Aorta (tissue), 5 donors: ENCODE data around the gene TP53I13. TPM values are rescaled to one million over a fixed set of nuclear protein-coding genes. Genes with fewer than 3 reads are reported as not detected.

Source experiments
- ATAC-seq: fragments of 200-7000 bp; cut with Tn5 transposase; one replicate; pipeline ENCODE4 v1.9.1; 2022; ENCODE audit warnings: moderate library complexity; ENCODE audit not compliant: low FRiP score
- DNase-seq, 2 donors: peaks; one replicate each; pipeline ENCODE4 v3.0.0-alpha.2; 2020
- H3K27ac ChIP-seq, 2 donors: one replicate each; pipeline ENCODE4 v1.5.1; 2013; ENCODE audit warnings: low read length in 2 of 2, mild to moderate bottlenecking in 2 of 2, moderate library complexity in 2 of 2, control low read depth in 1 of 2, inconsistent platforms in 1 of 2, low read depth in 1 of 2
- H3K27me3 ChIP-seq, 2 donors: one replicate each; pipeline ENCODE4 v1.6.1; 2013; ENCODE audit warnings: control low read depth in 1 of 2, low read length in 1 of 2, mild to moderate bottlenecking in 1 of 2, moderate library complexity in 1 of 2; ENCODE audit not compliant: insufficient read depth in 2 of 2, control insufficient read depth in 1 of 2
- H3K36me3 ChIP-seq, 2 donors: one replicate each; pipeline ENCODE4 v1.6.1; 2013; ENCODE audit warnings: control low read depth in 1 of 2, low read length in 1 of 2, mild to moderate bottlenecking in 1 of 2; ENCODE audit not compliant: insufficient read depth in 2 of 2, control insufficient read depth in 1 of 2
- H3K4me1 ChIP-seq, 2 donors: one replicate each; pipeline ENCODE4 v1.6.1; 2013; ENCODE audit warnings: low read length in 2 of 2, control low read depth in 1 of 2, mild to moderate bottlenecking in 1 of 2, moderate library complexity in 1 of 2; ENCODE audit not compliant: insufficient read depth in 2 of 2, control insufficient read depth in 1 of 2
- H3K4me3 ChIP-seq, 2 donors: one replicate each; pipeline ENCODE4 v1.5.1; 2013; ENCODE audit warnings: low read length in 2 of 2, control low read depth in 1 of 2, mild to moderate bottlenecking in 1 of 2
- H3K9me3 ChIP-seq: one replicate; pipeline ENCODE4 v1.6.1; 2013; ENCODE audit warnings: mild to moderate bottlenecking, low read length; ENCODE audit not compliant: control insufficient read depth
- WGBS, 2 donors: extraction: QIAGEN DNeasy Blood & Tissue Kit; methylation state at CpG; one replicate each; pipeline ENCODE4 v1.1.7; 2013; 5-methylcytosine and 5-hydroxymethylcytosine counted together
- intact Hi-C, 2 donors: fragments of 100-400 bp; cut with DNase I; formaldehyde crosslinking; loops; one replicate each; pipeline versions ENCODE4 v1.14.2 to v1.15.0; 2022
- polyA plus RNA-seq, 2 donors: library from polyadenylated mRNA; stranded (reverse); fragments of 200-250 nt; gene quantifications; one replicate each; pipeline ENCODE4 v1.2.3, GENCODE V29; 2013
- total RNA-seq, 2 donors: library from RNA; stranded (reverse); fragmentation: NEBNext Ultra II Directional; extraction: Animal tissue kit (Norgen Biotek cat#: 25700); gene quantifications; one replicate each; pipeline ENCODE4 v1.2.1, GENCODE V29; 2021
- donor health status: healthy with polysubstance abuse.
- donor health status: Bipolar disorder and iron deficiency.
- donor health status: DM: no; HTN: no; CAD: no.
- donor health status: DM: no; HTN: no; CAD: no.
- donor health status: DM: yes; HTN: yes; CAD: no.

TP53I13 gene
- total and polyA plus RNA-seq, 4 donors: 18.4 to 122 (median 33.0) TPM

- no peak overlapping the region for H3K4me3 ChIP-seq
- H3K27me3 ChIP-seq: no peaks in the 10 kb centered on the region
- 88 to 90% methylated on average over 16 of the region's 16 CpGs for WGBS, 2 donors
- DNase-seq (no peak), ATAC-seq (no peak)
- no peak overlapping the region for H3K27ac ChIP-seq
- intact Hi-C loops: loop anchor here in 1 of 2 donors (5.0 kb wide), 2 partner anchors 194 to 349 kb away; partner anchors contain the start of gene SSH2
- no peaks in the 10 kb centered on the region for H3K9me3 ChIP-seq
- H3K36me3 ChIP-seq: no peaks in the 10 kb centered on the region
- H3K4me1 ChIP-seq: no peaks in the 10 kb centered on the region
These were observed 15.1 kb downstream of the TP53I13 start for GRCh38 chr17:29583324-29584248.

GRCh38 chr17:29584452-29585079, 16.1 kb downstream of the TP53I13 start:
- Histone ChIP-seq H3K27ac (no peak overlapping the region), H3K27me3 (no peaks in the 10 kb centered on the region), H3K36me3 (no peaks in the 10 kb centered on the region), H3K4me3 (no peak overlapping the region), H3K9me3 (no peaks in the 10 kb centered on the region), H3K4me1 (no peaks in the 10 kb centered on the region)
- no peak for ATAC-seq
- intact Hi-C loops: loop anchor here (5.0 kb wide), 3 partner anchors 38 to 348 kb away; partner anchors contain the start of genes CORO6 (in 1 of the 2) and SSH2 (in 1 of the 2)
- DNase-seq: no peak
- WGBS, 2 donors: 72 to 81% methylated on average over 12 of the region's 12 CpGs

DNA sequence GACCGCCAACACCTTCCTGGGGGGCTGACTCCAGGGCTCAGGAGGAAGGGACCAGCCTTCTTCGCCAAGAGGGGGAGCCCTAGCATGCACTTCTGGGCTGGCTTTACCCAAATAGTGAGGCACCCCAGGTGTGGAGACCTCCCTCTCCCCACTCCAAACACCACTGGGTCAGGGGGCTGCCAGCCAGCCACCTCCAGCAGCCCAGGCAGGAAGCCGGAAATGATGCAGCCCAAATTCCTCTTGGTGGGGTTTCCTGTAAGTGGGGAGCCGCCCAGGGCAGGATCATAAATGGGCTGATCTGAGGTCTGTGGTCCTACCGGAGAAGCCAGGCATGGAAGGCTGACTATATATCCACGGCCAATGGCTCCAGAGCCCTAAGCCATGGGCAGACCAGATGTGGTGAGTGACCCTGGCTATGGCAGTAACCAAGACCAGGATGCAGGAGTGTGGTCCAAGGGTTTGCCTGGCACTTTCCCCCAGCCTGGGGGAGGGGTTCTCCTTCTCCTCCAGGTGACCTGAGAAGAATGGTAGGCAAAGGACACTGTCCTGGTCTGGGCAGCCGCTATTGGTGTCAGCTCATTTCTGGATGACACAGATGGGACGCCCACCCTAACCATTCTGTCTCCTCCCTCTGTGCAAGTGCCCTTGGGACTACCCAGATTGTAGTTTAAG, 16.7 kb downstream of the TP53I13 start:
- 86 to 87% methylated on average over 7 to 8 of the region's 8 CpGs for WGBS, 2 donors
- Histone ChIP-seq H3K9me3 (no peaks in the 10 kb centered on the region), H3K27ac (no peak overlapping the region), H3K36me3 (no peaks in the 10 kb centered on the region), H3K4me1 (no peaks in the 10 kb centered on the region), H3K4me3 (no peak overlapping the region), H3K27me3 (no peaks in the 10 kb centered on the region)
- no peak for ATAC-seq
- intact Hi-C loops: loop anchor here (5.0 kb wide), 2 partner anchors 37 to 192 kb away; partner anchors contain the start of gene CORO6 (in 1 of the 2)
- peak in 1 of 2 donors; percentile 76 for DNase-seq

DNA sequence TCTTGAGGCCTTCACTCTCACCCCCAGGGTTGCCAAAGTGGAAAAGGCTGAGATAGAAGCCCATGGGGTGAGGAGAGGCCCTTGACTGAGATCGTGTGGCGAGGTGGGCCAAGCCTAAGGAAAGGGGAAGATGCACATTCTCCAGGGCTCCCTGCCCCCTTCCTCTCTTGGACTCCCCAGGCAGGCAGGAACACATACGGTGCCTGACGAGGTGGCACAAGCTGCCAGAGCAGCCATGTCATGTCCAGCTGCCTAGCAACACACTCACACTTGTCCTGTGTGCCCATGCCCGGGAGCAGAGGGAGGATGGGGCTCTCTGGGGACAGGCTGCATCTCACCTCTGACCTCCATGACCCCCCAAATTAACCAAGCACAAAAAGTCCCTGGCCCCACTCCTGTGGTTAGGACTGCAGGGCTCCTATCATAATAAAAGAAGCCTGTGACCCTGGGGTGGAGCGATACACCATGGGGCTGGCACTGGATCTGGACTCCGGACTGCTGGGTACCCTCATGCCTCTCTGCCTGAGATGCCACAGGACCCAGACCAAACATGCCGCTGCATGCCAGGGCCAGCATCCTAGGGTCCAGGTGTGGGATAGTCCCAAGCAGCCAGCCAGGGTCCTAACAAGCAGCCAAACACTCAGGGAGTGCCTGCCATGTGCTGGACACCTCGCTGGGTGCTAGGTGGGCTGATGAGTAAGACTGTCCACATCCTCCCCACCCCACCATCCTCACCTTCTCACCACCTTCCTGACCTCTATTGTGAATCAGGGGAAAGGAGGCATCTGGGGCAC, 18.4 kb downstream of the TP53I13 start:
- no peak overlapping the region for H3K4me3 ChIP-seq
- DNase-seq (no peak), ATAC-seq (no peak)
- no peaks in the 10 kb centered on the region for H3K27me3 ChIP-seq
- intact Hi-C loops: loop anchor here (5.0 kb wide), 2 partner anchors 35 to 190 kb away; partner anchors contain the start of gene CORO6 (in 1 of the 2)
- H3K36me3 ChIP-seq: no peaks in the 10 kb centered on the region
- WGBS, 2 donors: 62% methylated on average over 9 of the region's 9 CpGs
- H3K27ac ChIP-seq: no peak overlapping the region
- H3K4me1 ChIP-seq: no peaks in the 10 kb centered on the region
- H3K9me3 ChIP-seq: no peaks in the 10 kb centered on the region

DNA sequence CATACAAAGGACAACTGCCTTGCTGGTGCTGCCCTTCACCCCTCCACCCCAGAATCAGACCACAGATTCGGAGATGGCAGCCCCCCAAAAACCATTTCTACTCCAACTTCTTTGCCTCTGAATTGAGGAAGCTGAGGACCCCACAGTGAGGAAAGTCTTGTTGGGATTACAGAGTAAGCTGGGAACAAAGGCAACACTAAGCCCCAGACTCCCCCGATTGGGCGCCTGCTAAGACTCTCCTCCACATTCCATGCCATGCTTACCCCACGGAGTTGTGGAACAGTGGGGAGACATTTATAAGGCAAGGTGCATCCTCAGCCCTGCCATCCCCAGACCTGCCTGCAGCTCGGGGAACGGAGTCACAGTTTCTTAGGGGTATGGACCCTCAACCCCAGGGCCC, 19.1 kb downstream of the TP53I13 start:
- intact Hi-C loops: loop anchor here (5.0 kb wide), 2 partner anchors 35 to 190 kb away; partner anchors contain the start of gene CORO6 (in 1 of the 2)
- H3K27ac ChIP-seq: no peak overlapping the region
- WGBS, 2 donors: 83 to 84% methylated on average over 6 of the region's 6 CpGs
- no peaks in the 10 kb centered on the region for H3K9me3 ChIP-seq
- no peak overlapping the region for H3K4me3 ChIP-seq
- H3K27me3 ChIP-seq: no peaks in the 10 kb centered on the region
- H3K36me3 ChIP-seq: no peaks in the 10 kb centered on the region
- ATAC-seq (no peak), DNase-seq (no peak)
- peaks cover 0 to 2% of the 10 kb centered on the region in 2 donors for H3K4me1 ChIP-seq

DNA sequence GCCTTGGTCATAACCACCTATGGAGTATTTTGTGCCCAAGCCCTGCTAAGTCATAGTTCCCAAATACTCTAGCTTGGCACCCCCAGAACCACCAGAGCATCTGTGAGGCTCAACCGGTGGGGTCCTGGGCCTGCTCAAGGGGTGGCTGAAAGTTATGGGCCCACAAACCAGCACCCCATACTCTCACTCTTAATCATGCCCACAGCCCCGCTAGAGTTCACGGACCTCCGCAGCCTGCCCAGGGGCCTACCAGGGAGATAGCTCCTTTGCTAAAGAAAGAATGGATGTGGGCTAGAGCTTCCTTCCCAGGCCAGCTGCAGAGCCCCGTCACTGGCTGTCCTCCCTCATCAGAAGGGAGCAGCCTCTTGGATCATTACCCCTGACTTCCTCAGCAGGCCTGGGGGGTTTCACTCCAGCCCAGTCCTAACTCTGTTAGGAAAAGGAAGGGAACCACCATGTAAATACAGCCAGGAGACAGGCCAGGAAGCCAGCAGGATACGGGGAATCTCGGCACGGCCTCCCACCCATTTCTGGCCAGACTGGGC, 19.6 kb downstream of the TP53I13 start:
- WGBS, 2 donors: 28 to 31% methylated on average over 8 of the region's 8 CpGs
- H3K4me1 ChIP-seq: peaks cover 0 to 2% of the 10 kb centered on the region in 2 donors
- H3K36me3 ChIP-seq: no peaks in the 10 kb centered on the region
- no peak for DNase-seq
- peak overlapping the region; percentile 29 to 73 for H3K4me3 ChIP-seq
- no peaks in the 10 kb centered on the region for H3K9me3 ChIP-seq
- no peaks in the 10 kb centered on the region for H3K27me3 ChIP-seq
- ATAC-seq: no peak
- intact Hi-C loops: loop anchor here (5.0 kb wide), 2 partner anchors 34 to 189 kb away; partner anchors contain the start of gene CORO6 (in 1 of the 2)
- H3K27ac ChIP-seq: no peak overlapping the region

- Histone ChIP-seq H3K4me1 (peaks cover 0 to 2% of the 10 kb centered on the region in 2 donors), H3K4me3 (peak overlapping the region; percentile 29 to 73), H3K27ac (no peak overlapping the region), H3K27me3 (no peaks in the 10 kb centered on the region), H3K9me3 (no peaks in the 10 kb centered on the region), H3K36me3 (no peaks in the 10 kb centered on the region)
- peak in 1 of 2 donors; percentile 84 for DNase-seq
- intact Hi-C loops: loop anchor here (5.0 kb wide), 2 partner anchors 34 to 189 kb away; partner anchors contain the start of gene CORO6 (in 1 of the 2)
- ATAC-seq: no peak
- 1% methylated on average over 40 to 72 of the region's 72 CpGs for WGBS, 2 donors
These were observed 20.3 kb downstream of the TP53I13 start for GRCh38 chr17:29588562-29589411.
